ENCODE results near the gene BEAN1. TPM values are rescaled to one million over a fixed set of nuclear protein-coding genes. Genes with fewer than 3 reads are reported as not detected.
A peak's percentile ranks its signal among the peaks of the same experiment; 100 is the strongest.

Gene BEAN1
- total RNA-seq, 1 experiment from 2014 or later = 0.24 TPM

- Histone ChIP-seq H3K23ac (ENCODE audit: insufficient read length, low read depth, low read length) (no peak overlapping the region), H2BK120ac (ENCODE audit: low read depth, low read length, poor library complexity, severe bottlenecking) (no peak overlapping the region), H2BK12ac (ENCODE audit: insufficient read length, low read depth, low read length) (no peak overlapping the region), H4K20me1 (ENCODE audit: control insufficient read depth, insufficient read depth, insufficient read length) (no peaks in the 10 kb centered on the region), H4K91ac (ENCODE audit: insufficient read length, low read depth, low read length) (no peak overlapping the region), H4K5ac (ENCODE audit: insufficient read length, low read depth, low read length) (no peak overlapping the region), H3K27ac (ENCODE audit: insufficient read length, low read depth, low read length) (no peak overlapping the region), H3K27me3 (ENCODE audit: insufficient read depth, low read length) (no peaks in the 10 kb centered on the region), H3K56ac (ENCODE audit: insufficient read length, low read depth, low read length) (no peak overlapping the region), H3K4ac (ENCODE audit: low read depth, low read length) (no peak overlapping the region), H3K79me2 (ENCODE audit: insufficient read depth, low read length) (no peaks in the 10 kb centered on the region), H3K79me1 (ENCODE audit: insufficient read depth, low read depth, low read length, poor library complexity, severe bottlenecking) (no peaks in the 10 kb centered on the region), H3K4me1 (ENCODE audit: insufficient read depth, low read length) (no peaks in the 10 kb centered on the region), H3K14ac (ENCODE audit: insufficient read depth, low read length) (no peak overlapping the region), H3K18ac (ENCODE audit: insufficient read length, low read depth, low read length) (no peak overlapping the region), H2BK5ac (ENCODE audit: insufficient read length, low read length) (no peak overlapping the region), H3K23me2 (ENCODE audit: insufficient read length, low read depth, low read length, poor library complexity, severe bottlenecking) (no peaks in the 10 kb centered on the region), H3K9me3 (ENCODE audit: control insufficient read depth, low read depth, low read length) (no peaks in the 10 kb centered on the region), H4K8ac (replicated peaks; ENCODE audit: insufficient read length, low read depth, low read length) (no peak overlapping the region), H2BK20ac (ENCODE audit: low read depth, low read length, poor library complexity, severe bottlenecking) (no peak overlapping the region), H3K4me2 (ENCODE audit: insufficient read depth, insufficient read length, low read length) (no peak overlapping the region), H2BK15ac (ENCODE audit: low read depth, low read length) (no peak overlapping the region), H2AK5ac (ENCODE audit: insufficient read length, low read length) (no peak overlapping the region), H3K9ac (ENCODE audit: extremely low read depth, insufficient read length, low read length) (no peak overlapping the region), H3T11ph (ENCODE audit: low read length) (no peak overlapping the region), H2AFZ (ENCODE audit: low read length) (no peak overlapping the region)
- no peaks in the 10 kb centered on the region for H3K9me3 Mint-ChIP-seq
- no peak for TF ChIP-seq CTCF (conservative IDR thresholded peaks at IDR 0.05)
- H3K27ac Mint-ChIP-seq = no peak overlapping the region
- DNase-seq = peak; percentile 5
- no peak overlapping the region for H3K4me3 Mint-ChIP-seq
- H3K36me3 Mint-ChIP-seq (ENCODE audit: insufficient read depth in 1 of 3, low read depth in 3 of 3) = no peaks in the 10 kb centered on the region; a peak in 1 of 7 replicates
- peaks cover 1% of the 10 kb centered on the region; the same call in 1 of the 2 replicates for H3K27me3 Mint-ChIP-seq (ENCODE audit: low read depth)
- no CpG with 5 or more reads among the region's 13 CpGs for WGBS (ENCODE audit: extremely low coverage, insufficient read length, low lambda C conversion rate)
- H3K4me1 Mint-ChIP-seq = no peaks in the 10 kb centered on the region
Observed at GRCh38 chr16:66389256-66390176, 37.6 kb upstream of the BEAN1 start.
